GM18861 (cell line): ENCODE data around the gene PYGB.
"Not testable (repeated sequence)": the region's sequence is repeated elsewhere in the genome, so short reads cannot be mapped to it uniquely, and the experiment has no call there.

Source experiments
- ATAC-seq: cut with Tn5 transposase; IDR thresholded peaks from one replicate; pipeline ENCODE4 v1.9.1; 2021; ENCODE audit not compliant: unreplicated experiment

Gene PYGB

DNA sequence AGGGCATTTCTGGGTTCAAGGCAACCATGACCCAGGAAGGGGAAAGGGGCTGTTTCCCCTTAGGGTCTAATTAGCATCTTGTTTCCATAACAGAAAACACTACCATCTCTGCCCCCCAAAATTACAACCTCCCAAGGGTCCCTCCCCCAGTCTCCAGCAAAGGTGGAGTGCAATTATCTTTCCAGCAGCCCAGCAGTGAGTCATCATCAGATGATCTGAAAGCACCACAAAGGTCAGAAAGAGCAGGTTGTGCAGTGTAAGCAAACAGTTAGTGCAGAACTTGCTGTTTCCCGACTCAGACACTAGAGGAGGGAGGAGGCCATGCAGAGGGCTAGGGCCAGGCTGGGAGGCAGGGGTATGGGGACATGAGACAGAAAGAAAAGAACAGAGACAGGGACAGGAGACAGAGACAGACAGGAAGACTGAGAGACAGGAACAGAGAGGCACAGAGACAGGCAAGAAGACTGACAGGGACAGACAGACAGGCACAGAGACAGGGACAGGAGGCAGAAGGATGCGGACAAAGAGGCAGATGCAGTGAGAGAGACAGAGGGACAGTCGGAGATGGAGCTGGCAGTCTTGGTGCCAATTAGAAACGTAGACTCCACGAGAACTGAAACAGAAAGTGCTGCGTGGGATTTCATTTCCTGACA lies 62.5 kb downstream of the PYGB start:
- ATAC-seq: peak; percentile 94

- no peak for ATAC-seq
Observed at GRCh38 chr20:25310921-25311728, 63.2 kb downstream of the PYGB start.

DNA sequence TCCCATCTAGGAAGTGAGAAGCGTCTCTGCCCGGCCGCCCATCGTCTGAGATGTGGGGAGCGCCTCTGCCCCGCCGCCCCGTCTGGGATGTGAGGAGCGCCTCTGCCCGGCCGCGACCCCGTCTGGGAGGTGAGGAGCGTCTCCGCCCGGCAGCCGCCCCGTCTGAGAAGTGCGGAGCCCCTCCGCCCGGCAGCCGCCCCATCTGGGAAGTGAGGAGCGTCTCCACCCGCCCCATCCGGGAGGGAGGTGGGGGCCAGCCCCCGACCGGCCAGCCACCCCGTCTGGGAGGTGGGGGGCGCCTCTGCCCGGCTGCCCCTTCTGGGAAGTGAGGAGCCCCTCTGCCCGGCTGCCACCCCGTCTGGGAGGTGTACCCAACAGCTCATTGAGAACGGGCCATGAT lies 64.8 kb downstream of the PYGB start:
- ATAC-seq: not testable (repeated sequence)

- ATAC-seq: no peak
Observed at GRCh38 chr20:25313593-25313992, 65.7 kb downstream of the PYGB start.

GRCh38 chr20:25314497-25315417 lies 66.9 kb downstream of the PYGB start:
- ATAC-seq: no peak

- ATAC-seq: no peak
Observed at GRCh38 chr20:25315418-25316210, 67.7 kb downstream of the PYGB start.

- no peak for ATAC-seq
Observed at GRCh38 chr20:25316506-25317190, 68.8 kb downstream of the PYGB start.

DNA sequence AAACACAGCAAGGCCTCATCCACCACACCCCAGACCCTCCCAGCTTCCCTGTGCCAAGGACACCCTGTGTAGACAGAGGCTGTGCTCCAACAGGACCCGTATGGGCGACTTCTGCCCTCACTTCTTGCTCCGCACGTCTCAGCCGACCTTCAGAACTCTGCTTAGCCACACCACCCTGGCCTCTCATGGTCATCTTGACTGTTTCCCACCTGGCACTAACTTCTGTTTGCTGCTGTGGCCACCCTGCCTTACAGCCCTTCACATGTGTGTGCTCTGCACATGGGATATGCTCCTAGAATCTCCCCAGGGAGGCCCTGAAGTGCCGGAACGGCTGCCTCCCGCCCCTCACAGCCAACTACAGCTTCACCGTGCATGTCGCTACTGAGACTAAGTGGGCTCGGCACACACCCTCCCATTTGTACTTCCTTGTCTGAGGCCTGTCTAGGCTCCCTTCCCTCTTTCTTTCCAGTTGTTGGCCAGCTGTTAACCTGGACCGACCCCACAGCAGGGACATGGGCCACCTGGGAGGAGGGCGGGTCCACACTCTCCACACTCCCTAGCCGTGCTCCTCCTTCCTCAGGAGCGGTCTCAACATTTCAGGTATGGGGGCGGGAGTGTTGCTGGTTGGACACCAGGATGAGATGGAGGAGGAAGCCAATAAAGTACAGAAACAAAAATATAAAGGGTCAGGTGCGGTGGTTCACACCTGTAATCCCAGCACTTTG lies 69.6 kb downstream of the PYGB start:
- ATAC-seq: no peak

DNA sequence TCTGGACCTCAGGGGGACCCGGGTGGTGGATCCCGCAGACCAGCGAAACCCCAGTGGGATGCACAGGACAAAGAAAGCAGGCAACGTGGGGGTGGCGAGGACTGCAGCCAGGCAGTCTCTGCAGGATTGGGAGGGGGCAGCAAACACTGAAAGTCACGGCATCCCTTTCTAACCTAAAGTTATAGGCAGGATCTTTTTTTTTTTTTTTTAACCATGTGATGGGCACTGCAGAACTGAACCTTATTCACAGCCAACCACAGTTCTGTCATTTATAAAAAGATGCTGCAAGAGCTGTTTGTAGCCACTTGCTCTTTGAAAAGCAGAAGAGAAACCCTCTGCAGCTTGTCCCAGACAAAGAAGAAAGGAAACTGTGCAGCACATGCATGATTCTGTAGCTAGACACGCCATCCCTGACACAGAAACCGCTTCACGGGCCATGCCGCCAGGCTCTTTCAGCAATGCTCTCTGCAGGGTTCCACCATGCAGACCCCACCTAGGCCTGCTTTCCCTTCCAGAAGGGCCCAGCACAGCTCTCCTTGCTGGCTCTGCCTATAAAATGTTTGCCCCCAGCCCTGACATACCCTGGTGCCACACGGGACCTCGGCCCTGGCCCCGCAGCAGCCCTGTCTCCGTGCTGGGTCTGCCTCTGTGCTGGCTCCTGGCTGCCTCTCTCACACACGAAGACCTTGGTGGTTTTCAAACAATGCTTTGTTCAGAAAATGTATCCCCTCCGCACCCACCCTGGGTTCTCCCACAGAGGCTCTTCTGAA lies 70.8 kb downstream of the PYGB start:
- ATAC-seq: peak; percentile 92

DNA sequence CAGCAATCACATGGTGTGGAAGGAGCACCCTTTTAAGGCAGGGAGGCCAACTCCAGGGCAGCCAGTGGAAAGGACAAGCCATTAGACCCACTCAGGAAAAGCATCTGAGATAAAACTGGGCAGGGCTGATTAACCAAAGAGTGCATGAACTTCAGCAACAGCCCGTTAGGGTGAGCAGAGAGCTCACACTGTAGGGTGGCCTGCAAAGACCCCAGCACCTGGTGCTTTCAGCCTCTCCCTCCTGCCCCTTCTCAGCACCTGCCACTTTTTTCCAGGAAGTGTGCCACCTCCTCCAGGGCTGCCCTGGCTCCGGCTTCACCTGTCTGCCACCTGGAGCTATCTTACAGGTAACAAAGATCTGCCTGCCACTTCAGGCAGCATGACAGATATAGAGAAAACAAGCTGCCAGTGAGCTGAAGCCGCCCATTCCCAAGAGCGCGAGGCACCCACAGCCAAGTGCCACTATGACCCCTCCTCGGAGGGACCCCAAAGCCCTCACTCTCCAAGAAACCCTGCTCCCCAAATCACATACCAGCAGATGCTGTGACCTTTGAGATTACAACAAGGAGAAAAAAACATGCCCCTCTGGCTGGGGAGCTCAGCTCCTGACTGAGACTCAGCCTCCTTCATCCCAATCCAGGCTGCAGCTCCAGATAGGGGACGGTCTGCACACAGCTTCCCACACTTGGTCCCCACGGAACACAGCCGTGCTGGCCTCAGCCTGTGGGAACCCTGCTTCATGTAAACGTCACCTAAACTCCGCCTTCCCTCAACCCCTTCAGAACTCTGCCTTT lies 71.6 kb downstream of the PYGB start:
- ATAC-seq: no peak

DNA sequence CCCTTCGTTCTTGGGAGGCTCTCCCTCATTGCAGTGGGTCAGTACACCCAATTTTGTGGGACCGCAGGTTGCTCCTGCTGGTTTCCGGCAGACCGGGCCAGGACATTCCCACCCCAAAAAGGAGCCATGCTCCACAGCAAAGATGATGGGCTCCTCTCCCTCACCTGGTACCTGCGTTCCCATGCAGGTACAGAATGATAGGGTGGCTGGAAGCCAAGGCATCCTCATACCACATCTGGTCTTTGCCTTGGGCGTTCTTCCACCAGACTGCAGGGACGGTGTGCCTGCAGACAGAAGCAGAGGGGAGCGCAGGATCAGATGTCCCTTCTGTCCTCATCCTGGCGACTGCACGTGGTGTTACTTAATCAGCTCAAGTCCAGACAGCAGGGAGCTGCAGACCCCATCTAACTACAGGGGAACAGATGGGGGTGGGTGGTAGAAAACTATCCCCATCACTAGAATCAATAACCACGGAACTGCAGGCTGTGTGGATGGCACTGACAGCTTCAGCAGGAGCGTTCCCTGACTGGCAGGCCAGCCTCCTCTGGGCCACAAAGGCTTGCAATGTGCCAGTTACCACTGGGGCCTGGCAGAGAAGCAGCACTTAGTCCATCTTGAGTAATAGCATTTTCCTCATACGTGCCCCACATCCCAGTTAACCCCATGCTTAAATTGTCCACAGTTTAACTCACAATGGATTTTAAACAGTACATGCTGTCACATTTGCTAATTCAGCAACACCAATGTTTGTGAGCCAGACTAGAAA lies 72.3 kb downstream of the PYGB start:
- no peak for ATAC-seq

DNA sequence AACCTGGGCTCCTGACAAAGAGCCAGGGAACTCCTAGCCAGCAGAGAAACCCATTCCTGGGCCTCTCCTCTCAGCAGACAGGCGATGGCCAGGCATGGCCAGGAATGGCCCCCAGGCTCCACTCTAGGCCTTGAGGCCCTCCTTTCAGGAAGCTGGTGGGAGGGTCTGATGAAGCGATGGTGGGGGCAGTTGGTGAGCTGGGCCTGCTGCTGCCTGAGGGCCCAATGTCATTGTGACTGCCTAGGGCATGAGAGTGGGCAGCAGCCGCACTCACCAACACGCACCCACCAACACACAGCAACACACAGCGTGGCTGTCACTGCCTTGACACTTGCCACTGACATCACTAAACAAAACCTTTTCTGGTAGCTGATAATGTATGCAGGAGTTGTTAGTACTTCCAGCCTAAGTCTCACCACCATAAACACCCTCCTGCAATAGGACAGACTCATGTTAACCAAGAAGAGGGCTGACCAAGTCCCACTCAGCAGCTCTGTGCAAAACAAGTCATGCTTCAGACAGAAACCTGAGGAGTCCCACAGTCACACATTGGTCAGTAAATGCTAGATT lies 73.5 kb downstream of the PYGB start:
- no peak for ATAC-seq

- ATAC-seq: no peak
Observed at GRCh38 chr20:25321991-25322390, 74.1 kb downstream of the PYGB start.

DNA sequence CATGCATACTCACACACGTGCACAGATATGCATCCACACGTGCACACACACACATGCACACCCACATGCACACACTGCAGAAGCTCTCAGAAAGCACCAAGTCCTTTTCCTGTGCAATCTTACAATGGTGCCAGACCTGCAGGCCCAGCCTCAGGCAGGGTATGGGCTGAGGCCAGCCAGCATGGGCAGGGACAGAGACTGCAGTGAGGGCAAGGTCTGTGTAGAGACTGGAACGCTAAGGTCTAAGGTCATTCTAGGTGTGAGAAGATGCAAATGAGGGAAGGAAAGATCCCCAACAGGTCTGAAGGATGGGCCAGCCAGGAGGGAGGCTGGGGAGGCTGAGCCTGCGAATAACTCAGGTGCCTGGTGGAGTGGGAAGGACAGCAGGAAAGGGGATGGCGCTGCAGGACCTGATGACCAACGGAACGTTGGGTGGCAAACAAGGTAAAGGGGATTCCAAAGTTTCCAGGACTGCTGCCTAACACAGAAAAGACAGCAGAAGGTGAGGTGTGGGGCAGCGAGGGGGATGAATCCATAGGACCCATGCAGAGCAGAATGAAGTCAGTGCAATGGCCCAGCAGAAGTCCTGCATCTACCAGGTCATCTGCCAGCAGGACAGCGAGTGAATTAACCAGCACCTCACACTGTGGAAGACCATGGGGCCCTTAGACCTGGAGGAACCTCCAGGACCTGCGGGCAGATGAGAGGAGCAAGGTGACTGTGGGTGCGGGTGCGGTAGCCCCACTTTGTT lies 75.8 kb downstream of the PYGB start:
- ATAC-seq: no peak

DNA sequence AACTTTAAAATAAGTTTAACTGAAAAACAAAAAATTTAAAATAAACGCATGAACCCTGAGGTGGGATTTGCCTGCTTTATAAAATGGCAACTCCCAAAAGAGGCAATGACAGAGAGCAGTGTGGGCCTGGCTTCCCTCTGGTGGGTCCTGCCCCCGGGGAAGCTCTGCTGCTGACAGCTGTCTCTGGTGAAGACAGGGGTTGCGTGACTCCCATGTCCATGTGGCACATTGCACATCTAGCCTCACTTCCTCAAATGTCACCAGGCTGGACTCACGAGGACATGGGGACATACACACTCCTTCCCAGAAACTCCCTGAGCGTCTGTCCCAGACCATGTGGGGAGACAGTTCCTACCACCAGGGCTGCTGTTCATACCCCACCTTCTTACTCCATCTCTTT lies 76.5 kb downstream of the PYGB start:
- no peak for ATAC-seq

GRCh38 chr20:25325073-25325472 lies 77.2 kb downstream of the PYGB start:
- no peak for ATAC-seq
